HAP-1 (cell line): ENCODE measurements around the gene SPOCK2.

Experiments
- DNase-seq, 2 experiments: peaks; one replicate each; pipeline ENCODE4 v3.0.0-alpha.2; 2016 to 2020; ENCODE audit warnings: low spot score in 2 of 2
- H3K27me3 ChIP-seq: fragments of 250-450 bp; sonication (Bioruptor Pico); 2 replicates; pipeline ENCODE4 v1.5.1; 2020; ENCODE audit warnings: low read depth, mild to moderate bottlenecking, moderate library complexity
- H3K36me3 ChIP-seq: fragments of 250-450 bp; sonication (Bioruptor Pico); replicated peaks from 2 replicates; pipeline ENCODE4 v1.5.1; 2020; ENCODE audit warnings: mild to moderate bottlenecking
- H3K4me1 ChIP-seq: fragments of 250-450 bp; sonication (Bioruptor Pico); 2 replicates; pipeline ENCODE4 v1.5.1; 2020; ENCODE audit warnings: mild to moderate bottlenecking
- H3K4me3 ChIP-seq: fragments of 250-450 bp; sonication (Bioruptor Pico); 2 replicates; pipeline ENCODE4 v1.5.1; 2020; ENCODE audit warnings: mild to moderate bottlenecking, moderate library complexity
- H3K9me3 ChIP-seq: fragments of 250-450 bp; sonication (Bioruptor Pico); 2 replicates; pipeline ENCODE4 v1.5.1; 2020; ENCODE audit warnings: mild to moderate bottlenecking, moderate library complexity
- in situ Hi-C: fragments of 300-500 bp; cut with MboI; formaldehyde crosslinking; loops from 3 replicates; pipeline ENCODE4 v1.14.3; 2020; ENCODE audit warnings: low sequenced_read_pairs, inconsistent platforms, mixed read lengths

The SPOCK2 gene

GRCh38 chr10:72066318-72067284 lies 21.8 kb downstream of the SPOCK2 start:
- Histone ChIP-seq H3K4me1 (no peaks in the 10 kb centered on the region), H3K36me3 (no peaks in the 10 kb centered on the region), H3K27me3 (no peaks in the 10 kb centered on the region; the same call in 1 of the 2 replicates), H3K4me3 (no peak overlapping the region), H3K9me3 (no peaks in the 10 kb centered on the region)
- in situ Hi-C loops, result no loop called here
- no peak for DNase-seq

GRCh38 chr10:72065439-72066025 lies 22.8 kb downstream of the SPOCK2 start:
- Histone ChIP-seq H3K4me3 (no peak overlapping the region), H3K9me3 (no peaks in the 10 kb centered on the region), H3K27me3 (no peaks in the 10 kb centered on the region; the same call in 1 of the 2 replicates), H3K36me3 (no peaks in the 10 kb centered on the region), H3K4me1 (no peaks in the 10 kb centered on the region)
- no peak for DNase-seq
- in situ Hi-C loops, result no loop called here

GRCh38 chr10:72063703-72064391 lies 24.5 kb downstream of the SPOCK2 start:
- Histone ChIP-seq H3K4me3 (no peak overlapping the region), H3K4me1 (no peaks in the 10 kb centered on the region), H3K36me3 (no peaks in the 10 kb centered on the region), H3K27me3 (no peaks in the 10 kb centered on the region; the same call in 1 of the 2 replicates), H3K9me3 (no peaks in the 10 kb centered on the region)
- in situ Hi-C loops, result no loop called here
- DNase-seq, result no peak

- Histone ChIP-seq H3K4me1 (no peaks in the 10 kb centered on the region), H3K27me3 (no peaks in the 10 kb centered on the region; the same call in 1 of the 2 replicates), H3K4me3 (no peak overlapping the region), H3K9me3 (no peaks in the 10 kb centered on the region), H3K36me3 (no peaks in the 10 kb centered on the region)
- in situ Hi-C loops, result no loop called here
- DNase-seq, result no peak
Observed at GRCh38 chr10:72062832-72063702, 25.3 kb downstream of the SPOCK2 start.

- in situ Hi-C loops, result no loop called here
- no peaks in the 10 kb centered on the region; the same call in 1 of the 2 replicates for H3K27me3 ChIP-seq
- H3K4me3 ChIP-seq, result no peak overlapping the region
- H3K36me3 ChIP-seq, result no peaks in the 10 kb centered on the region
- no peaks in the 10 kb centered on the region for H3K4me1 ChIP-seq
- no peak for DNase-seq
- no peaks in the 10 kb centered on the region for H3K9me3 ChIP-seq
Observed at GRCh38 chr10:72062382-72062781, 26.0 kb downstream of the SPOCK2 start.

GRCh38 chr10:72061930-72062329 lies 26.4 kb downstream of the SPOCK2 start:
- in situ Hi-C loops, result no loop called here
- Histone ChIP-seq H3K4me1 (no peaks in the 10 kb centered on the region), H3K27me3 (no peaks in the 10 kb centered on the region; the same call in 1 of the 2 replicates), H3K36me3 (no peaks in the 10 kb centered on the region), H3K4me3 (no peak overlapping the region), H3K9me3 (no peaks in the 10 kb centered on the region)
- DNase-seq, result no peak

- Histone ChIP-seq H3K9me3 (no peaks in the 10 kb centered on the region), H3K4me3 (no peak overlapping the region), H3K4me1 (no peaks in the 10 kb centered on the region), H3K36me3 (no peaks in the 10 kb centered on the region), H3K27me3 (no peaks in the 10 kb centered on the region)
- in situ Hi-C loops, result no loop called here
- no peak for DNase-seq
Observed at GRCh38 chr10:72061491-72061890, 26.9 kb downstream of the SPOCK2 start.

GRCh38 chr10:72059843-72060822 lies 28.2 kb downstream of the SPOCK2 start:
- Histone ChIP-seq H3K4me3 (no peak overlapping the region), H3K9me3 (no peaks in the 10 kb centered on the region), H3K36me3 (no peaks in the 10 kb centered on the region), H3K4me1 (no peaks in the 10 kb centered on the region), H3K27me3 (no peaks in the 10 kb centered on the region)
- in situ Hi-C loops, result no loop called here
- no peak for DNase-seq

- no peak overlapping the region for H3K4me3 ChIP-seq
- H3K27me3 ChIP-seq, result no peaks in the 10 kb centered on the region
- H3K4me1 ChIP-seq, result no peaks in the 10 kb centered on the region
- in situ Hi-C loops, result no loop called here
- no peaks in the 10 kb centered on the region for H3K36me3 ChIP-seq
- no peaks in the 10 kb centered on the region for H3K9me3 ChIP-seq
- no peak for DNase-seq
Observed at GRCh38 chr10:72058989-72059842, 29.1 kb downstream of the SPOCK2 start.

GRCh38 chr10:72058347-72058898 lies 29.9 kb downstream of the SPOCK2 start:
- no peaks in the 10 kb centered on the region for H3K36me3 ChIP-seq
- no peak for DNase-seq
- no peak overlapping the region for H3K4me3 ChIP-seq
- H3K4me1 ChIP-seq, result no peaks in the 10 kb centered on the region
- no peaks in the 10 kb centered on the region for H3K9me3 ChIP-seq
- in situ Hi-C loops, result no loop called here
- H3K27me3 ChIP-seq, result no peaks in the 10 kb centered on the region

GRCh38 chr10:72056932-72057751 lies 31.2 kb downstream of the SPOCK2 start:
- in situ Hi-C loops, result no loop called here
- Histone ChIP-seq H3K4me3 (no peak overlapping the region), H3K4me1 (no peaks in the 10 kb centered on the region), H3K9me3 (no peaks in the 10 kb centered on the region), H3K27me3 (no peaks in the 10 kb centered on the region), H3K36me3 (no peaks in the 10 kb centered on the region)
- no peak for DNase-seq
